Measurements from ENCODE around the gene MAP2K3.
"Not testable (repeated sequence)": the region's sequence is repeated elsewhere in the genome, so short reads cannot be mapped to it uniquely, and the experiment has no call there.

The MAP2K3 gene

GRCh38 chr17:21296097-21297025 lies 11.8 kb downstream of the MAP2K3 start:
- DNase-seq (ENCODE audit: low read depth), result no peak

- DNase-seq (ENCODE audit: low read depth), result no peak
These were observed 12.6 kb downstream of the MAP2K3 start for GRCh38 chr17:21297026-21297520.

- DNase-seq (ENCODE audit: low read depth), result no peak
These were observed 13.1 kb downstream of the MAP2K3 start for GRCh38 chr17:21297597-21297996.

- DNase-seq (ENCODE audit: low read depth), result no peak
These were observed 13.8 kb downstream of the MAP2K3 start for GRCh38 chr17:21298056-21298982.

GRCh38 chr17:21298983-21299519 lies 14.5 kb downstream of the MAP2K3 start:
- DNase-seq (ENCODE audit: low read depth), result no peak

- DNase-seq (ENCODE audit: low read depth), result no peak
These were observed 15.6 kb downstream of the MAP2K3 start for GRCh38 chr17:21299981-21300600.

- DNase-seq (ENCODE audit: low read depth), result no peak
These were observed 16.4 kb downstream of the MAP2K3 start for GRCh38 chr17:21300601-21301571.

GRCh38 chr17:21301593-21302550 lies 17.4 kb downstream of the MAP2K3 start:
- no peak for DNase-seq (ENCODE audit: low read depth)

- DNase-seq (ENCODE audit: low read depth), result no peak
These were observed 18.4 kb downstream of the MAP2K3 start for GRCh38 chr17:21302711-21303425.

GRCh38 chr17:21303441-21304065 lies 19.0 kb downstream of the MAP2K3 start:
- no peak for DNase-seq (ENCODE audit: low read depth)

GRCh38 chr17:21304091-21304490 lies 19.6 kb downstream of the MAP2K3 start:
- no peak for DNase-seq (ENCODE audit: low read depth)

GRCh38 chr17:21304551-21305151 lies 20.1 kb downstream of the MAP2K3 start:
- DNase-seq (ENCODE audit: low read depth), result not testable (repeated sequence)

GRCh38 chr17:21305431-21306180 lies 21.1 kb downstream of the MAP2K3 start:
- not testable (repeated sequence) for DNase-seq (ENCODE audit: low read depth)

GRCh38 chr17:21306611-21307272 lies 22.2 kb downstream of the MAP2K3 start:
- not testable (repeated sequence) for DNase-seq (ENCODE audit: low read depth)

- DNase-seq (ENCODE audit: low read depth), result not testable (repeated sequence)
These were observed 22.7 kb downstream of the MAP2K3 start for GRCh38 chr17:21307273-21307625.

GRCh38 chr17:21308931-21309381 lies 24.4 kb downstream of the MAP2K3 start:
- not testable (repeated sequence) for DNase-seq (ENCODE audit: low read depth)

Measured in fibroblast of the conjunctiva (primary cell).